GM23248 (cell line): ENCODE measurements around the gene MS4A10. TPM values are rescaled to one million over a fixed set of nuclear protein-coding genes. Genes with fewer than 3 reads are reported as not detected.
"Not testable (repeated sequence)": the region's sequence is repeated elsewhere in the genome, so short reads cannot be mapped to it uniquely, and the experiment has no call there.

Experiments
- DNase-seq: peaks from one replicate; pipeline ENCODE4 v3.0.0-alpha.2; 2015
- H2AFZ ChIP-seq: fragments of 200-600 bp; sonication (generic); 2 replicates; pipeline ENCODE4 v1.6.1; 2016; ENCODE audit warnings: antibody characterized with exemption
- H3F3A ChIP-seq: fragments of 200-600 bp; sonication (generic); 2 replicates; pipeline ENCODE4 v1.6.1; 2016; ENCODE audit warnings: mild to moderate bottlenecking, antibody characterized with exemption, mixed run types; ENCODE audit not compliant: insufficient read depth
- H3K27ac ChIP-seq: fragments of 200-600 bp; sonication (generic); 2 replicates; pipeline ENCODE4 v1.5.1; 2016; ENCODE audit warnings: mild to moderate bottlenecking
- H3K27me3 ChIP-seq: fragments of 200-600 bp; sonication (generic); replicated peaks from 2 replicates; pipeline ENCODE4 v1.6.1; 2016; ENCODE audit warnings: mild to moderate bottlenecking; ENCODE audit not compliant: insufficient read depth
- H3K36me3 ChIP-seq: fragments of 200-600 bp; sonication (generic); 2 replicates; pipeline ENCODE4 v1.6.1; 2016; ENCODE audit warnings: low read depth, mild to moderate bottlenecking
- H3K4me1 ChIP-seq: fragments of 200-600 bp; sonication (generic); 2 replicates; pipeline ENCODE4 v1.6.1; 2016; ENCODE audit warnings: mild to moderate bottlenecking; ENCODE audit not compliant: insufficient read depth
- H3K4me2 ChIP-seq: fragments of 200-600 bp; sonication (generic); one replicate; pipeline ENCODE4 v1.6.1; 2016; ENCODE audit warnings: mild to moderate bottlenecking; ENCODE audit not compliant: unreplicated experiment
- H3K4me3 ChIP-seq: fragments of 200-600 bp; sonication (generic); 2 replicates; pipeline ENCODE4 v1.5.1; 2016; ENCODE audit warnings: mild to moderate bottlenecking
- H3K79me2 ChIP-seq: fragments of 200-600 bp; sonication (generic); 2 replicates; pipeline ENCODE4 v1.6.1; 2016; ENCODE audit warnings: mild to moderate bottlenecking; ENCODE audit not compliant: insufficient read depth
- H3K9ac ChIP-seq: fragments of 200-600 bp; sonication (generic); 2 replicates; pipeline ENCODE4 v1.6.1; 2016; ENCODE audit warnings: mild to moderate bottlenecking
- H3K9me2 ChIP-seq: fragments of 200-600 bp; sonication (generic); 2 replicates; pipeline ENCODE4 v1.6.1; 2016; ENCODE audit warnings: mixed run types, mild to moderate bottlenecking, moderate library complexity; ENCODE audit not compliant: insufficient read depth
- H3K9me3 ChIP-seq: fragments of 200-600 bp; sonication (generic); one replicate; pipeline ENCODE4 v1.6.1; 2017; ENCODE audit warnings: low read depth
- H4K20me1 ChIP-seq: fragments of 200-600 bp; sonication (generic); 2 replicates; pipeline ENCODE4 v1.6.0; 2016; ENCODE audit not compliant: insufficient read depth
- EZH2 ChIP-seq: fragments of 200-600 bp; sonication (generic); IDR thresholded peaks from 2 replicates; pipeline ENCODE4 v1.6.1; 2018; ENCODE audit warnings: antibody characterized with exemption, mild to moderate bottlenecking; ENCODE audit not compliant: insufficient read depth, poor library complexity, severe bottlenecking
- EZH2phosphoT487 ChIP-seq: fragments of 200-600 bp; sonication (generic); IDR thresholded peaks from 2 replicates; pipeline ENCODE4 v1.6.1; 2018; ENCODE audit warnings: antibody characterized with exemption, moderate library complexity, mild to moderate bottlenecking, low read depth; ENCODE audit not compliant: insufficient read depth
- WGBS, 2 experiments: methylation state at CpG; one replicate each; pipeline ENCODE4 v1.1.6; 2015 to 2017; ENCODE audit warnings: low lambda C conversion rate in 2 of 2, low coverage in 1 of 2; ENCODE audit errors: missing lambda C conversion rate in 2 of 2; 5-methylcytosine and 5-hydroxymethylcytosine counted together
- in situ Hi-C: fragments of 300-500 bp; cut with MboI; formaldehyde crosslinking; loops from 2 replicates; pipeline ENCODE4 v1.15.0; 2020
- polyA plus RNA-seq: library from polyadenylated mRNA; unstranded; fragments of >200 nt; fragmentation: Nextera tagmentation; extraction: Ambion mirVana; gene quantifications from 2 replicates; pipeline ENCODE4 v1.2.1, GENCODE V29; 2016
- total RNA-seq: library from RNA; depleted of rRNA; stranded (reverse); fragments of >200 nt; shearing (Covaris generic); gene quantifications from 2 replicates; pipeline ENCODE4 v1.2.3, GENCODE V29; 2014

The MS4A10 gene
- total and polyA plus RNA-seq, 2 experiments from 2014 or later = not detected

DNA sequence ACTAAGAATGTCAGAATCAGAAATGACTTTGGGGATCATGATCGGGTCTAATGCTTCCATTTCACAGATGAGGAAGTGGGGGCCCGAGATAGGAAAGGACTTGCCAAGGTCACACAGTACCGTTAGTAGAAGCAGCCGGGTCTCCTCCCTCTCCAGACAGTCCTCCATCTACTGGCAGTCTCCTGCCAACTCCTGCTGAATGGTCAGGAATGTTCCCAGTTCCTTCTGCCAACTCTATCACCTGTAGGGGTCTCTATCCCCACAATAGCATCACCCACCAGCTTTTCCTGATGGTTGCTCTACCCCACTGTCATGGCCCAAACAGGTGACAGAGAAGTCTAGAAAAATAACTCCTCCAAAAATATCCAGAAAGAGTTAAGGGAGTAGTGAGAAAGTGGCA is 32.9 kb downstream of the MS4A10 start:
- in situ Hi-C loops = no loop called here
- Histone ChIP-seq H3K36me3 (no peaks in the 10 kb centered on the region), H3K27ac (no peak overlapping the region), H3F3A (no peaks in the 10 kb centered on the region), H3K9ac (no peak overlapping the region), H3K27me3 (no peaks in the 10 kb centered on the region; the same call in 1 of the 2 replicates), H2AFZ (no peak overlapping the region), H4K20me1 (no peaks in the 10 kb centered on the region), H3K9me2 (no peaks in the 10 kb centered on the region), H3K4me1 (no peaks in the 10 kb centered on the region), H3K79me2 (no peaks in the 10 kb centered on the region), H3K4me3 (no peak overlapping the region), H3K4me2 (no peak overlapping the region), H3K9me3 (no peaks in the 10 kb centered on the region)
- WGBS, 2 experiments = 26 to 35% methylated on average over 4 of the region's 4 CpGs
- DNase-seq = no peak
- TF ChIP-seq EZH2phosphoT487 = no peak
- TF ChIP-seq EZH2 = no peak

DNA sequence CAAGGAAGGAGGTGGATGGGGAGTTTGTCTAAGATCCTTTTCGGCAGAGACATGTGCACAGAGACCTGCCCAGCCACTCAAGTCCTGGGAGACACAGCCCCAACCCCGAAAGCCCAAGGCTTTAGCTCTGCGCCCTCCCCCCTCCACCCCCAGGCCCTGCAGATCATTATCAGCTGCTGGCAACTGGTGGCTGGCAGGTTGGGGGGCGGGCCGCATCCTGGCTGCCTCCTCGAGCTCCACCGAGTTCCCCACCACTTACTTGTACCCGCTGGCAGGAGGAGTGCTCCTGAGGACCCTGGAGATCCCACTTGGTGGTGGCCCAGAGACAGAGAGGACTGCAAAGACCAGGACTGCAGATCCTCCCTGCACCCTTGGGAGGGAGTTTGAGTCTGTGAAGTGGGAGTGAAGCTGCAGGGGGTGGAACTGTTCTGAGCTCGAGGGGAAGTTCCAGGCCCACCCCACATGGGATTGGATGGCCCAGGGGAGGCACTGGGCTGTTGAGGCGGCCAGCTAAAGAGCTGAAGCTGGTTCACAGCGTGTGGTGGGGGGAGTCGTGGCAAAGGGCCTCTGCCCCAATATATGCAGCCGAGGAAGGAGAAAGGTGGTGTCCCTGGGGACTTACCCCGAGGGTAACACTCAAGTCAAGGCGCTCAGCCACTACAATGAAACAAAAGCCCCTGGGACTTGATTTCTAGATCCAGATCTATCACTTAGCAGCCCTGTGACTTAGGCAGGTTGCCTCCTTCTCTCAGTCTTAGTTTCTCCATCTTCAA is 36.9 kb downstream of the MS4A10 start:
- H3K4me3 ChIP-seq = no peak overlapping the region
- no peak for TF ChIP-seq EZH2
- TF ChIP-seq EZH2phosphoT487 = no peak
- H3K4me2 ChIP-seq = no peak overlapping the region
- H3K4me1 ChIP-seq = no peaks in the 10 kb centered on the region
- no peaks in the 10 kb centered on the region; the same call in 1 of the 2 replicates for H3K27me3 ChIP-seq
- H3K9me2 ChIP-seq = no peaks in the 10 kb centered on the region
- H3K9me3 ChIP-seq = no peaks in the 10 kb centered on the region
- no peaks in the 10 kb centered on the region for H4K20me1 ChIP-seq
- in situ Hi-C loops = no loop called here
- H3K9ac ChIP-seq = no peak overlapping the region
- no peaks in the 10 kb centered on the region for H3K36me3 ChIP-seq
- no peak overlapping the region for H2AFZ ChIP-seq
- DNase-seq = no peak
- no peaks in the 10 kb centered on the region for H3K79me2 ChIP-seq
- no peak overlapping the region for H3K27ac ChIP-seq
- WGBS, 2 experiments = 42 to 43% methylated on average over 15 of the region's 15 CpGs
- H3F3A ChIP-seq = no peaks in the 10 kb centered on the region

DNA sequence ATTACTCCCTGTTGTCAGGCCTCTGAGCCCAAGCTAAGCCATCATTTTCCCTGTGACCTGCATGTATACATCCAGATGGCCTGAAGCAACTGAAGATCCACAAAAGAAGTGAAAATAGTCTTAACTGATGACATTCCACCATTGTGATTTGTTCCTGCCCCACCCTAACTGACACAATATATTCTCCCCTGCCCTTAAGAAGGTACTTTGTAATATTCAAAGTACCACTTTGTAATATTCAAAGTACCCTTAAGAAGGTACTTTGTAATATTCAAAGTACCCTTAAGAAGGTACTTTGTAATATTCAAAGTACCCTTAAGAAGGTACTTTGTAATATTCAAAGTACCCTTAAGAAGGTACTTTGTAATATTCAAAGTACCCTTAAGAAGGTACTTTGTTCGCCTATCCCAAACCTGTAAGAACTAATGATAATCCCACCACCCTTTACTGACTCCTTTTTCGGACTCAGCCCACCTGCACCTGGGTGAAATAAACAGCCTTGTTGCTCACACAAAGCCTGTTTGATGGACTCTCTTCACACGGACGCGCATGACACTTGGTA is 38.7 kb downstream of the MS4A10 start:
- 68 to 69% methylated on average over 5 of the region's 5 CpGs for WGBS, 2 experiments
- H3K4me2 ChIP-seq, H3K36me3 ChIP-seq, H3K27ac ChIP-seq, H3K9ac ChIP-seq, H3K4me1 ChIP-seq, H3K79me2 ChIP-seq, H3K4me3 ChIP-seq, in situ Hi-C loops, DNase-seq, H2AFZ ChIP-seq, H3K9me3 ChIP-seq, H4K20me1 ChIP-seq, H3K27me3 ChIP-seq, H3F3A ChIP-seq, H3K9me2 ChIP-seq: not testable (repeated sequence)

DNA sequence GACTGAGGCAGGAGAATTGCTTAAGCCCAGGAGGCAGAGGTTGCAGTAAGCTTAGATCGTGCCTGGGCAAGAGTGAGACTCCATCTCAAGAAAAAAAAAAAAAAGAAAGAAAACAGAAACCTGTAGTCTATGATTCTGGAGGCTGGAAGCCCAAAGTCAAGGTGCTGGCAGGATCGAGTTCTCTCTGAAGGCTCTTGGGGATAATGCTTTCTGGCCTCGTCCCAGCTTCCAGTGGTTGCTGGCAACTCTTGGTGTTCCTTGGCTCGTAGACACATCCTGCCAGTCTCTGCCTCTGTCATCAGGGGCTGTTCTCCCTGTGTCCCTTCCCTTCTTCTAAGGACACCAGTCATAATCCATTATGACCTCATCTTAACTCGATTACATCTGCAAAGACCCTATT is 40.0 kb downstream of the MS4A10 start:
- peaks cover 3% of the 10 kb centered on the region for H3K27me3 ChIP-seq
- WGBS, 2 experiments = 50 to 54% methylated on average over 5 of the region's 5 CpGs
- no peak overlapping the region for H3K4me3 ChIP-seq
- H3K9me2 ChIP-seq = no peaks in the 10 kb centered on the region
- no peaks in the 10 kb centered on the region for H3F3A ChIP-seq
- H3K36me3 ChIP-seq = no peaks in the 10 kb centered on the region
- H3K27ac ChIP-seq = no peak overlapping the region
- in situ Hi-C loops = no loop called here
- no peak for DNase-seq
- no peak overlapping the region for H3K9ac ChIP-seq
- no peaks in the 10 kb centered on the region for H3K9me3 ChIP-seq
- TF ChIP-seq EZH2phosphoT487 = no peak
- no peak for TF ChIP-seq EZH2
- H3K79me2 ChIP-seq = no peaks in the 10 kb centered on the region
- no peak overlapping the region for H3K4me2 ChIP-seq
- no peaks in the 10 kb centered on the region for H3K4me1 ChIP-seq
- H2AFZ ChIP-seq = no peak overlapping the region
- no peaks in the 10 kb centered on the region for H4K20me1 ChIP-seq

DNA sequence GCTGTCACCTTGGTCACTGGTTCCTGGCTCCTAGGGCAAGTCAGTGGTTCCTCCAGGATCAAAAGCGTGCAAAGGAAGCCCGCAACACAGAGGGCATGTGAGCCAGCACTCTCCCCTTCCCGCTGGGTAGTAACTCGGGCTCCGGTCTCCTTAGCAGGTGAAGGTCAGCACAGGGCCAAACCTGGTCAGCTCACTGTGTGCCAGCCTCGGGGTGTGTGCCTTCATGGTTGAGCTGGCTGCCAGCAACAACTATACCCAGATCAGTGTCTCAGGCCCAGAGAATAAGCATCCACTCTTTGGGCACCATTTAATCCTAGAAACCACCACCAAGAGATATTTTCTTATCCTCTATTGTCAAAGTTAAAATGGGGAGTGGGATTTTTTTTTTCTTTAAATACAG is 40.7 kb downstream of the MS4A10 start:
- H3K4me1 ChIP-seq = no peaks in the 10 kb centered on the region
- in situ Hi-C loops = no loop called here

More for the DNA sequence above, 40.7 kb downstream of the MS4A10 start:
- no peak for TF ChIP-seq EZH2phosphoT487
- TF ChIP-seq EZH2 = no peak
- WGBS, 2 experiments = 31 to 36% methylated on average over 6 of the region's 6 CpGs
- H3K36me3 ChIP-seq = no peaks in the 10 kb centered on the region
- H3K9ac ChIP-seq = no peak overlapping the region
- H3K9me2 ChIP-seq = no peaks in the 10 kb centered on the region
- no peak overlapping the region for H2AFZ ChIP-seq
- H3K4me3 ChIP-seq = no peak overlapping the region
- no peaks in the 10 kb centered on the region for H3K9me3 ChIP-seq
- no peaks in the 10 kb centered on the region for H3K79me2 ChIP-seq
- no peak overlapping the region for H3K4me2 ChIP-seq
- H3K27ac ChIP-seq = no peak overlapping the region
- peaks cover 3% of the 10 kb centered on the region for H3K27me3 ChIP-seq
- no peak for DNase-seq
- no peaks in the 10 kb centered on the region for H3F3A ChIP-seq
- H4K20me1 ChIP-seq = no peaks in the 10 kb centered on the region
